Testis (tissue), 3 donors: ENCODE results near the gene COX17. TPM values are rescaled to one million over a fixed set of nuclear protein-coding genes. Genes with fewer than 3 reads are reported as not detected.

Source experiments
- DNase-seq: peaks from one replicate; pipeline ENCODE4 v3.0.0-alpha.2; 2019
- H3K27ac ChIP-seq, 2 donors: fragments of 200-600 bp; sonication (generic); one replicate each; pipeline ENCODE4 v1.5.1; 2019
- H3K27me3 ChIP-seq: fragments of 200-600 bp; sonication (generic); one replicate; pipeline ENCODE4 v1.5.1; 2019
- H3K36me3 ChIP-seq: fragments of 200-600 bp; sonication (generic); one replicate; pipeline ENCODE4 v1.5.1; 2017; ENCODE audit warnings: low read depth; ENCODE audit errors: missing control alignments
- H3K4me1 ChIP-seq: fragments of 200-600 bp; sonication (generic); one replicate; pipeline ENCODE4 v1.5.1; 2019
- H3K4me3 ChIP-seq, 2 donors: fragments of 200-600 bp; sonication (generic); one replicate each; pipeline ENCODE4 v1.5.1; 2017 to 2019
- H3K9me3 ChIP-seq: fragments of 200-600 bp; sonication (generic); one replicate; pipeline ENCODE4 v1.5.1; 2017
- CTCF ChIP-seq, 3 experiments: fragments of 450-650 bp in 2 of 3; fragments of 200-600 bp in 1 of 3; sonication (generic) in 1 of 3; IDR thresholded peaks; one replicate each; pipeline ENCODE4 v1.5.1; 2016 to 2019; ENCODE audit warnings: antibody characterized with exemption in 3 of 3, mild to moderate bottlenecking in 2 of 3, moderate library complexity in 1 of 3
- POLR2A ChIP-seq: fragments of 450-650 bp; IDR thresholded peaks from one replicate; pipeline ENCODE4 v1.6.1; 2017; ENCODE audit warnings: antibody characterized with exemption, mild to moderate bottlenecking, moderate library complexity
- WGBS, 2 donors: methylation state at CpG; one replicate each; pipeline ENCODE4 v1.1.5; 2018; 5-methylcytosine and 5-hydroxymethylcytosine counted together
- intact Hi-C: fragments of 100-400 bp; cut with DNase I; formaldehyde crosslinking; loops from one replicate; pipeline ENCODE4 v1.15.1; 2023; ENCODE audit warnings: low total_unique reads
- polyA plus RNA-seq: library from polyadenylated mRNA; stranded (reverse); fragments of 350-450 nt; fragmentation: Illumina TruSeq; extraction: RNeasy Lipid Tissue Mini Kit (QIAGEN cat#74804); gene quantifications from one replicate; pipeline ENCODE4 v1.2.3, GENCODE V29; 2014; ENCODE audit warnings: low read depth, low replicate concordance; ENCODE audit not compliant: insufficient read depth
- total RNA-seq, 2 donors: library from RNA; depleted of rRNA; stranded (reverse); fragments of >200 nt; gene quantifications; one replicate each; pipeline ENCODE4 v1.2.3, GENCODE V29; 2016

Gene COX17
- total and polyA plus RNA-seq, 3 donors from 2014 or later, result 35.4 to 81.7 (median 39.1) TPM

- WGBS, 2 donors, result 46 to 50% methylated on average over 3 of the region's 3 CpGs
- H3K9me3 ChIP-seq, result no peaks in the 10 kb centered on the region
- H3K4me3 ChIP-seq, result no peak overlapping the region
- TF ChIP-seq POLR2A (no peak), CTCF (IDR thresholded peaks at IDR 0.05) (no peak)
- H3K27me3 ChIP-seq, result no peaks in the 10 kb centered on the region
- DNase-seq, result peak; percentile 42
- no peaks in the 10 kb centered on the region for H3K36me3 ChIP-seq
- H3K27ac ChIP-seq, result no peak overlapping the region
- intact Hi-C loops, result no loop called here
- H3K4me1 ChIP-seq, result peaks cover 10% of the 10 kb centered on the region
Observed at GRCh38 chr3:119716998-119717397, 39.8 kb upstream of the COX17 start.

- intact Hi-C loops, result no loop called here
- 96 to 100% methylated on average over 2 of the region's 2 CpGs for WGBS, 2 donors
- Histone ChIP-seq H3K4me3 (no peak overlapping the region), H3K9me3 (no peaks in the 10 kb centered on the region), H3K27ac (no peak overlapping the region), H3K4me1 (peaks cover 10% of the 10 kb centered on the region), H3K27me3 (no peaks in the 10 kb centered on the region), H3K36me3 (no peaks in the 10 kb centered on the region)
- TF ChIP-seq CTCF (IDR thresholded peaks at IDR 0.05) (no peak), POLR2A (no peak)
- no peak for DNase-seq
Observed at GRCh38 chr3:119715105-119715504, 37.9 kb upstream of the COX17 start.

DNA sequence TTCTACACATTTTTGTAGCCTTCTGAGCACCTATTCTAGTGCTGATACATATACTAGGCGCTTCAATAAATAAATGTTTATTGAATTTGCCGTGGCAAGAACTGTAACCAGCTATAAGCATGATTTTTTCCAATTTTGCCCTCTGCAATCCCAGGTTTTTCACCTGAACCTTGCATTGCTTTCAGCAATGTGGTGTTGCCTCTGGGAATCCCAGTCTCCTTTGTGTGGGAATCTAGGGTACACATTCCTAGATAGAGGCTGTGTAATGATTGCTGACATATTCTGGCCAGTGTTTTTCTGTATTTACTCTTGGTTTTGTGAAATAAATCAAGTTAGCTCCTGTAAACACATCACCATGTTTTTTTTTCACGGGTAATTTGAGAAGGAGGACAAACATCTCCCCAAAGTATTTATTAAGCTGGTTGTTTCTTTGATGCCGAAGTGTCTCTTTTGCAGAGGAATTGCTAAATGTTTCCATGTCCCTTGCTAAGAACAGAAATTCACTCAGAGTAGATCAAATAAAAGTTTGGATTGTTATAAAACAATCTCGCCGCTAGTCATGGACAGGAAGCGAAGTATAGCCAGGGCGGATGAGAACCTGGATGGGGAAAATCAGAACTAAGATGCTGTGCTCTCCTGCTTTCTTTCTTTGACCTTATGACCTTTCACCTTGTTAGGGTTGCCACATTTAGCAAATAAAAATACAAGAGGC lies 26.8 kb upstream of the COX17 start:
- intact Hi-C loops, result no loop called here
- no peak for DNase-seq
- no peaks in the 10 kb centered on the region for H3K4me1 ChIP-seq
- no peaks in the 10 kb centered on the region for H3K27me3 ChIP-seq
- H3K36me3 ChIP-seq, result no peaks in the 10 kb centered on the region
- no peaks in the 10 kb centered on the region for H3K9me3 ChIP-seq
- WGBS, 2 donors, result 39 to 47% methylated on average over 8 of the region's 8 CpGs
- H3K27ac ChIP-seq, result no peak overlapping the region
- TF ChIP-seq CTCF (IDR thresholded peaks at IDR 0.05) (no peak), POLR2A (no peak)
- peak overlapping the region; percentile 55 to 64 for H3K4me3 ChIP-seq

DNA sequence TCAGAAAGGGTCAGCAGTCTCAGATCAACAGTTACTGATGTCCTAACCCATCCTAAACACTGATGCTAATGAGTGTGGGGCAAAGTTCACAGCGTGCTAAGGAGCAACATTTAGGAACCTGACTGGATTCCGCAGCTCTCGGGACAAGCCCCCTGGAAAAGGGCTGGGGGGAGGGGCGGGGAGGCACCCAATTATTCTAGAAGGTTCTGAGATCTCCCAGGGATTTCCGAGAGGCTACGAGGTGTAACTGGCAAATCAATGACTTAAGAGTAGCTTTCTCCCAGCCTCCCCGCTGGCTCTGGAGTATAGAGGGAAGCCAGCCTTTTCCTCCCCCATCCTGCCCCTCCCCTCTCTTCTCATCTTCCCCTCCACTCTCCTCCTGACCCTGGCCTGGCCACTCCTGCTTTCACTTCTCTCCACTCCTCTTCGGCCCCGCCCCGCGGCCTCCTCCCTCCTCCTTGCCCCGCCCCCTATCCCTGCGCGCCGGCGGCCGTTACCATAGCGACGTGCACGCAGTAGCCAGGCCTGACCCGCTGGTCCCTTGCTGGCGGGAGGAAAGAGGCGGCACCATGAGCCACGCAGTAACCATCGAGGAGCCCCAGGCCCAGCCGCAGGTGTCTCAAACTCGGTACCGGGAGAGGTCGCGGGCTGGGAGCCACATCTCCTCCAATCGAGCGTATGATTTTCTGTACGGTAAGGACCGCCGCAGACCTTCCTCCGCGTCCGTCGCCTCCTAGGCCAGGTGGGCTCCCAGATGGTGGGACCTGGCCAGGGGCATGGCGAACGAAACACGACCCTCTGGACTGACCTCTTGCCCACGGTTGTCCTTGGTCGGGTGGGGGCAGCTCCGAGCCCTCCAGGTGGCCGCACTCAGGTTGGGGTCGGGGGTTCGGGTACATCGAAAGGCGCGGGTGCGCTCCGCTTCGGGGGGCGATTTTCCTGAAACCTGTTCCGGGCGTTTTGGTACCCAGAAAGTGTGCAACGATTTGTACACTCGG lies 25.6 kb upstream of the COX17 start, which contains the start of gene CFAP91:
CFAP91 (plus strand) TSS at position 493 of the 998 bp plus-strand sequence; CDS start at position 570, 77 bp downstream.
- 1 to 4% methylated on average over 25 to 57 of the region's 59 CpGs for WGBS, 2 donors
- H3K4me3 ChIP-seq, result peak within 1 kb of the TSS; percentile 55 to 64
- no peaks in the 10 kb centered on the region for H3K4me1 ChIP-seq
- intact Hi-C loops, result no loop called here
- no peaks in the 10 kb centered on the region for H3K27me3 ChIP-seq
- H3K36me3 ChIP-seq, result no peaks in the 10 kb centered on the region
- H3K27ac ChIP-seq, result peak within 1 kb of the TSS in 1 of 2 donors; percentile 54
- TF ChIP-seq POLR2A (no peak), CTCF (IDR thresholded peaks at IDR 0.05) (no peak)
- H3K9me3 ChIP-seq, result no peaks in the 10 kb centered on the region
- DNase-seq, result peak; percentile 99
